Esophagus muscularis mucosa (tissue), 3 donors: Measurements from ENCODE around the gene TMEM174.
A peak's percentile ranks its signal among the peaks of the same experiment; 100 is the strongest.

Experiments
- CTCF ChIP-seq, 3 experiments: fragments of 200-600 bp in 2 of 3; fragments of 450-650 bp in 1 of 3; sonication (generic) in 2 of 3; IDR thresholded peaks; one replicate each; pipeline ENCODE4 v1.5.1; 2017 to 2019; ENCODE audit warnings: antibody characterized with exemption in 3 of 3, mild to moderate bottlenecking in 2 of 3, moderate library complexity in 1 of 3
- POLR2AphosphoS5 ChIP-seq, 2 donors: sonication (generic); formaldehyde crosslinking; IDR thresholded peaks; one replicate each; pipeline ENCODE4 v1.6.1; 2017; ENCODE audit warnings: antibody characterized with exemption in 2 of 2

GRCh38 chr5:73135429-73136054 is 37.5 kb upstream of the TMEM174 start:
- TF ChIP-seq CTCF (IDR thresholded peaks at IDR 0.05) (peak in 1 of 3 experiments; percentile 26), POLR2AphosphoS5 (IDR thresholded peaks at IDR 0.05) (no peak)
